KOPT-K1 (cell line): ENCODE data around the gene IMMP2L.

Experiments used
- H3K27ac ChIP-seq: fragments of 200-600 bp; sonication (generic); 2 replicates; pipeline ENCODE4 v1.5.1; 2016; ENCODE audit warnings: antibody characterized with exemption, mild to moderate bottlenecking, low read depth, low read length; ENCODE audit not compliant: poor library complexity, severe bottlenecking
- H3K36me3 ChIP-seq: fragments of 200-600 bp; sonication (generic); 2 replicates; pipeline ENCODE4 v1.5.1; 2017; ENCODE audit warnings: antibody characterized with exemption, mild to moderate bottlenecking, low read length, moderate library complexity; ENCODE audit not compliant: insufficient read depth
- H3K9me3 ChIP-seq: fragments of 200-600 bp; sonication (generic); 2 replicates; pipeline ENCODE4 v1.5.1; 2017; ENCODE audit warnings: antibody characterized with exemption, low read length, mild to moderate bottlenecking; ENCODE audit not compliant: insufficient read depth, poor library complexity, severe bottlenecking

IMMP2L gene

DNA sequence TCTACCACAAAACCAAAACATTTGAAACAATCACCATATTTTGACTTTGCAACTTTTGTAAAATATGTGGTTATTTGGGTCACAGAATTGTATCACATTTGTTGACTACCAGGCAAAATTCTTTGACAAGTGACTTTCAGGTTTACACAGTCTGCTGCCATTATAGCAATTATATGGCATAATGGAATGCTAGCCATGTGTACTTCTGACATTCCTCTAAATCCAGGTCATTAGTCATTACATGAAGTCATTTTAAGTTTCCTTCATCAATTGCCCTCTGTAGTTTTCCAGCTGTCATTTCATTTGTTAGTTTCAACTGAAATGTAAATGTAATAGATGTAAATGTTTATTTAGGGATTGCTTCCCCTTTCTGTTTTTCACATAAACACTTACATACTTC is 137.5 kb downstream of the IMMP2L start:
- no peaks in the 10 kb centered on the region for H3K9me3 ChIP-seq
- H3K36me3 ChIP-seq: no peaks in the 10 kb centered on the region

GRCh38 chr7:111414374-111414773 is 147.9 kb downstream of the IMMP2L start:
- Histone ChIP-seq H3K9me3 (no peaks in the 10 kb centered on the region), H3K27ac (no peak overlapping the region), H3K36me3 (no peaks in the 10 kb centered on the region)

More for the DNA sequence above, 137.5 kb downstream of the IMMP2L start:
- H3K27ac ChIP-seq: no peak overlapping the region

GRCh38 chr7:111413739-111414138 is 148.6 kb downstream of the IMMP2L start:
- no peaks in the 10 kb centered on the region for H3K9me3 ChIP-seq
- no peaks in the 10 kb centered on the region for H3K36me3 ChIP-seq
- H3K27ac ChIP-seq: no peak overlapping the region

GRCh38 chr7:111410899-111411298 is 151.4 kb downstream of the IMMP2L start:
- Histone ChIP-seq H3K36me3 (no peaks in the 10 kb centered on the region), H3K27ac (no peak overlapping the region), H3K9me3 (peaks cover 5% of the 10 kb centered on the region)

DNA sequence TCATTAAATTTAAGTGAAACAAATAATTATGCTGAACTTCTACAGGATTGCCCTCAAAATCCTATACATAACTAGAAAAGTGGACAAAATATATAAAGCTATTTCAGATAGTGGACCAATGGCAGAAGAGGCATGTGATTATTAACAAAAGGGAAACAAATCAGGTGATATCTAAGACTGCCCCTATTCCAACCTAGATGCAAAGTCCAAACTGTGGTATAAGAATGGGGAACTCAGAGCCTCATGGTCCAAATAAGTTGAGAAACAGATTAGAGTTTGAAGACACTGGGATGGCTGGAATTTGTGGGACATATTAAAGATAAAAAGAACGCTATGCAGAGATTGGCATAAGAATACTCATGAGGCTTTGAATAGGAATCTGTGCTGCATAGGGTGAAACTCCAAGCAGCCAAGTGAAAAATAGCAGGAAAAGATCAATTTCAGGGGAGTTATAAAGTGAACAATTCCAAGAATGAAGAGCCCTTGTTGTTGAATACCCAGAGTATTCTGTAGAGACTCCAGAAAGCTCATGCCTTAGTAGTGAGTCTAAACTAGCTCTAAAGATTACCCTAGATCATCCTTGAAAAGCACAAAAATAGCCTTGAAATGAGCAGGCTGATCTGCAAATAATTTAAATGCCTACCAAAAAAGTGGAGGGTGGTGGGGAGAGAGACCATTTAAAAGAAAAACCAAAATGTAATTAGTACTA is 152.4 kb downstream of the IMMP2L start:
- H3K36me3 ChIP-seq: no peaks in the 10 kb centered on the region
- peaks cover 5% of the 10 kb centered on the region for H3K9me3 ChIP-seq
- H3K27ac ChIP-seq: no peak overlapping the region

- peaks cover 5% of the 10 kb centered on the region for H3K9me3 ChIP-seq
- H3K27ac ChIP-seq: no peak overlapping the region
- no peaks in the 10 kb centered on the region for H3K36me3 ChIP-seq
Measured at GRCh38 chr7:111408724-111409123, 153.6 kb downstream of the IMMP2L start.

DNA sequence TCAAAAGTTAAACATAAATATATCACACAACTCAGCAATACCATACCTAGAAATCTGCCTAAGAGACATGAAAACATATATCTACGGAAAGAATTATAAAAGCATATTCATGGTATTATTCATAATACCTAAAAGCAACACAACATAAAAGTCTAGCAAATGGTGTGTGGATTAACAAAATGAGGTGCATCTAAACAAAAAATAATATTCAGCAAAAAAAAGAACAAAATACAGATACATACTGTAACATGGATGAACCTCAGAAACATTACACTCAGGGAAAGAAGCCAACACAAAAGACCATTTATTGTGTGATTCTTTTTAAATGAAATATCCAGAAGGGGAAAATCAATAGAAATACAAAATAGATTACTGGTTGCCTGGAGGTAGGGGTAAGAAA is 155.0 kb downstream of the IMMP2L start:
- Histone ChIP-seq H3K9me3 (peaks cover 5% of the 10 kb centered on the region), H3K36me3 (no peaks in the 10 kb centered on the region), H3K27ac (no peak overlapping the region)

DNA sequence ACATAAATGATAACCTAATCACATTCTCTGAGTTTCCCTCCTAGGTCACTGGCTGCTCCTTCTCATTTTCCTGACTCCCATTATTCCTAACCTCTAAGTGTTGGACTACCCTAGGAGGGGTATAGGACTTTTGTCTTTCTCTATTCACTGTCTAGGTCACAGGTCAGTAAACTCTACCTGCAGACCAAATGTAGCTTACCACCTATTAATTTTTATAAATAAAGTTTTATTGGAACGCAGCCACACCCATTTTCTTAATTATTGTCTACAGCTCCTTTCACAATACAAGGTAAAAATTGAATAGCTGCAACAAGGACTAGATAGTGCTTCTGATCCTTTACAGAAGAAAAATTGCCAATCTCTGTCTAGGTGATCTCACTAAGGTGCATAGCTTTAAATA is 156.7 kb downstream of the IMMP2L start:
- H3K36me3 ChIP-seq: no peaks in the 10 kb centered on the region
- H3K27ac ChIP-seq: no peak overlapping the region
- peaks cover 5% of the 10 kb centered on the region for H3K9me3 ChIP-seq

DNA sequence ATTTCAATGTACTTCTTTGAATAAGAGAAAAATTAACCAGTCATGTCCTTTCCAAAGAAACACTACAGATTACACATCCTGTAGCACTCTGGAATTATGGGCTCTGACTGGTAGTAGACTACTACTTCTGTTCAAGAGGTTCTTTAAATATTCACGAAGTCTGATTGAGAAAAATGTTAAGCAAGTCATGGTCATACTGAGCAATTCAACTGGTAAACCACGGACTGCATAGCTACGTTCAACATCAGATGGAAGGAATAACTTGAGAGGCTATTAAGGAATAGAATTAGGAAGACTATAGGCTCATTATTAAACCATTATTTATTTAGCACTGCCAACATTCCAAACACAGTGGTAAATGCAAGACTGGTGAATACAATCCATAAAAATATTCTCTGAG is 160.8 kb downstream of the IMMP2L start:
- Histone ChIP-seq H3K36me3 (no peaks in the 10 kb centered on the region), H3K9me3 (peaks cover 3% of the 10 kb centered on the region), H3K27ac (no peak overlapping the region)

DNA sequence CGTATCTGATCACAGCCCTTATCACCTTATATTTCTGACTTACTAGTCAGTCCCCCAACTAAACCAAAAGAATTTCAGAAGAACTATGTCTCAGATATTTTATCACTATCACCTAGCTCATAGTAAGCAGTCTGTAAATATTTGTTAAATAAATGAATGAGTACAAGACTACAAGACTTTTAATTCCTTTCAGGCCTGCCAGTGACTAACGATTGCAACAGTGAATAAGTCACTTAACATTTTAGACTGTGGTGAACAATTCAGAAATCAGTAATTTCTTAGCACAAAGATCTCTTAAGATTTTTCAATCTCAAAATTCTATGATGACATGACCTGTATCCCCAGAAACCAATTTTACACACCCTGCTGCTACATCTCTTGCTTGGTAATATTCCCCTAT is 162.2 kb downstream of the IMMP2L start:
- Histone ChIP-seq H3K36me3 (no peaks in the 10 kb centered on the region), H3K9me3 (no peaks in the 10 kb centered on the region), H3K27ac (no peak overlapping the region)

DNA sequence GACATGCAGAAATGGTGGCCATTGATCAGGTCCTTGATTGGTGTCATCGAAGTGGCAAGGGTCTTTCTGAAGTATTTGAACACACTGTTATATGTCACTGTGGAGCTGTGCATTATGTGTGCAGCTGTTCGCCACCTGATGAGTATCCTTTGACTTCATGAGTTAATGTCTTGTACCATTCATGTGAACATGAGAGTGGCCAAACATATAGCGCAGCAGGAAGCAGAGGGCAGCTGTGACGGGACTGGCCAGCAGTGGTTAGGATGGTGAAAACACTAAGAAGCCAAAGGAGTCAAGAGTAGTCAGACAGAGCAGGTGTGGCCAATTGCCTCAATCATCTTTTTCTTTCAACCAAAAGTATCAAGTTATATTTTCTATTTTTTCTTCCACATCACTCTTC is 167.4 kb downstream of the IMMP2L start:
- H3K36me3 ChIP-seq: no peaks in the 10 kb centered on the region
- no peak overlapping the region for H3K27ac ChIP-seq
- no peaks in the 10 kb centered on the region for H3K9me3 ChIP-seq

DNA sequence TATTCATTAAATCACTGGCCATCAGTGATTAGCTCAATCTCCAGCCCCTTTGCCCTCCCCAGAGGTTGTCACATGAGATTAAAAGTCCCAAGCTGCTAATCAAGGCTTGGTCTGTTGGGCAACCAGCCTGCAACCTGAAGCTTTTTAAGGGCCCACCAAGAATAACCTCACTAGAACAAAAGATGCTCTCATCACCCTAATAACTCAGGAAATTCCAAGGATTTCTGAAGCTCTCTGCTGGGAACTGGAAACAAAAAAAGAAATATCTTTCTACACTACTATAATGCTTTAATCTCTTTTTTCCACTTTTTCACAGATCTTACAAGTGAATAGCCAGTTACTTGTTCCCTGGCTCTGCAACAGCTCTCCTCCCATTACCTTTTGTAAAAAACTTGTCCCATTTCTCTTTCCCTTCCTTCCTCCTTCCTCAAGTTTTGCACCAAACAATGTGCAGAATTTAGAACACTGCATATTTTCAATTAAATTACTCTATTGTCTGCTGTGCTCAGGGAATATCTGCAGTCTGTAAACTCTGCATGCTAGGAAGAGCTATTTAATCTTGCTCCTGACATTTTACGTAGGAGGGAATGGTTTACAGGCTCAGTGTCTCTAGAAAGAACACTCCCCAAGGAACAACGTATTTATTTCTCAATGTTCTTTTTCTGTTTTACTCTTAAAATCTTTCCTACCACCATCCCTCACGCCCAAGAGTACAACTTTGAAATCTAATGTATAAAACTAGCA is 169.1 kb downstream of the IMMP2L start:
- H3K27ac ChIP-seq: no peak overlapping the region
- H3K36me3 ChIP-seq: no peaks in the 10 kb centered on the region
- no peaks in the 10 kb centered on the region for H3K9me3 ChIP-seq

- H3K27ac ChIP-seq: no peak overlapping the region
- no peaks in the 10 kb centered on the region for H3K36me3 ChIP-seq
- H3K9me3 ChIP-seq: no peaks in the 10 kb centered on the region
Measured at GRCh38 chr7:111392294-111392693, 170.0 kb downstream of the IMMP2L start.

DNA sequence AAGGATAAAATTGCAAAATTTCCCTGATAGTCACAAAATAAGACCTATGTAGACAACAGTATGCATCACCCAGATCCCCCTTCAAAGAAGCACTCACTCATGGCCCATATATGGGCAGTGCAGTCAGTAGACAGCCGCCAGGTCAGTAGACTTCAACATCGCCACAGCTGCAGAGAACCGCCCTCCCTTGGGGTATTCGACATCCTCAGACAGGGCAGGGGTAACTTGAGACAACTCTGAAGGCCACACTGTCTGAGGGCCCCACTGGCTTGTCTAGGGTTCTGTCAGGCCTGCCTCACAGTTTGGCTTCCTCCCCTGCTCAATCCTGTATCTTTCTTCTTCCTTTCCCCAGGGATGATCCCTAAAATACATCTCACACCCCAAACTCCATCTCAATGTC is 172.3 kb downstream of the IMMP2L start:
- H3K9me3 ChIP-seq: no peaks in the 10 kb centered on the region
- no peak overlapping the region for H3K27ac ChIP-seq
- H3K36me3 ChIP-seq: no peaks in the 10 kb centered on the region

DNA sequence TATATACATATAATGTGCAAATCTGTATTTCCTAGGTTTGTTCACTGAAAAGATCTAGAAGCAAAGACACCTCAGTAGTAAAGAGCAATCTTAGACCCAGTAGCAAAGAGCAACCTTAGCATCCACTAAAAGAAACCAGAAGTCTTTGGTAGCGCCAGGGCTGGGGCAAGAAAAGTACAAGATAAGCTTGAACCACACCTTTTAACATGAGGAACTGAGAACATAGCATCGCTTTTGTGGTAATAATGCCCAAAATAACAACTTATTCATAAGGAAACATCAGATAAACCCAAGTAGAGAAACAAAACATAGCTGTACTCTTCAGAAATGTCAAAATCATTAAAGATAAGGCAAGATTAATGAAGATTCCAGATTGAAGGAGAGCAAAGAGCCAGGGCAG is 173.4 kb downstream of the IMMP2L start:
- H3K27ac ChIP-seq: no peak overlapping the region
- H3K9me3 ChIP-seq: no peaks in the 10 kb centered on the region
- no peaks in the 10 kb centered on the region for H3K36me3 ChIP-seq

DNA sequence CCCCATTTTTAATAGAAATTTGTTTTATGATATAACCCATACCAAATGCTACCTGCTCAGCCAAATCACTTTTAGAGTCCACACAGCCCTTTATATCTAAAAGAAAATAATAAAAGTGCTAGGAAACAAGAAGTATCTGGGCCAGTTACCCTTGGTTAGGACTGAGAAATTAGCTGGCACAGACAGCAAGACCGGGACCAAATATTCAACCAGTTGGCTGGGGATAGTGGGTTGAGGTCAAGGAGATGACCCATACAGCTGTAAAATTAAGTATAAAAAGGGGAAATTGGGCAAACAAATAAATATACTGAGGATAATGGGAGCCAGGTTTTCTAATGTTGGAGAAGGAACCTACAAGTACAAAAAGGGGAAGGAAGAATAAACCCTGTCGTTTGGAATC is 174.3 kb downstream of the IMMP2L start:
- Histone ChIP-seq H3K9me3 (no peaks in the 10 kb centered on the region), H3K36me3 (no peaks in the 10 kb centered on the region), H3K27ac (no peak overlapping the region)
